OCI-LY1 (cell line): ENCODE results near the gene HMGN4.

Experiments
- CTCF ChIP-seq: fragments of 200-600 bp; sonication (generic), shearing (Covaris generic); IDR thresholded peaks from 2 replicates; pipeline ENCODE4 v1.5.1; 2017; ENCODE audit warnings: mild to moderate bottlenecking, antibody characterized with exemption, low read length, moderate library complexity, mixed read lengths
- EZH2 ChIP-seq: fragments of 200-600 bp; sonication (generic), shearing (Covaris generic); IDR thresholded peaks from 2 replicates; pipeline ENCODE4 v1.8.0; 2017; ENCODE audit warnings: borderline replicate concordance, mixed run types, mild to moderate bottlenecking, antibody characterized with exemption, low read length, moderate library complexity, mixed read lengths

DNA sequence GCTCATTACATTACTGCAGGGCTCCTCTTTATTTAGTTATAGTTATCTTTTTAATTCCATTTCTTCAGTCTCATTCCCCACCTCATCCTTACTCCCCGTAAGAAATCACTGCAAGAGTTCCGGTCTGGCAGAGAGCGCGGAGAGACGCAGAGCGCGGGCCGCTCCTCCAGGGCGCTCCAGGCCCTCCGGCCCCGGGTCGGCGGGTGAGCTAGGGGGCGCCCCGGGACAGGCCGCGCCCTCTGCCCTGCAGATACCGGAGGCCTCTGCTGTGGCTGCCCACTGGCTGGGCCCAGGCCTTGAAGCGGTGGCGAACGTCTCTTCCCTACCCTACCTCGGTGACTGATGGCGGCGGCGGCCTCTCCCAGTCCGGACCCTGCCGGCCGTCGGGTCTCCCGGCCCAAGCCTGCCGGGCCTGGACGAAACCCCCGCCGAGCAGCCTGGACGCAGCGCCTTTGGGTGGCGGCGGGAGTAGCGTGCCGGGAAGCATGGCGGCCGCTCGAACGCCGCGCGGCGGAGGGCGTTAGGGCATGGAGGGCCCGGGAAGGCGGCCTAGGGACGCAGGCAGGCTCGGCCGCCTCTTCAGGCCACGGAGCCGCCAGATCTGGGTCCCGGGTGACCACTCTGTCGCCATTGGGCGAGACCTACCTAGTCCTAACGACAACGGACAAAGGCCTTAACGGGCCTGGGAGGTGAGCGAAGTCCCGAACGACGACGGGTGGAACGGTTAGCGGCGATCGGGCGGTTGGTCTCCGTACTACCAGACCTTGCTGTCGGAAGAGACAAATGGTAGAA is 16.4 kb upstream of the HMGN4 start:
- no peak for TF ChIP-seq EZH2
- TF ChIP-seq CTCF = peak; percentile 63
